ENCODE data around the gene PTK6. TPM values are rescaled to one million over a fixed set of nuclear protein-coding genes. Genes with fewer than 3 reads are reported as not detected.

Gene PTK6
- total and polyA plus RNA-seq, 2 of the 13 experiments (the other 11 are each of a cell fraction or from before 2014, with no cell fraction given), result 0.08 TPM; not detected in 1

- TF ChIP-seq MTF2 (CRISPR knock-in tag; IDR thresholded peaks at IDR 0.05; ENCODE audit: borderline replicate concordance) (peak; percentile 61; the same call in 1 of the 2 replicates), GABPB1 (CRISPR knock-in tag; IDR thresholded peaks at IDR 0.05) (peak; percentile 35; the same call in 1 of the 2 replicates), TBX2 (CRISPR knock-in tag; IDR thresholded peaks at IDR 0.05; ENCODE audit: borderline replicate concordance) (peak; percentile 14; the same call in 1 of the 2 replicates), HNF4A (CRISPR knock-in tag; IDR thresholded peaks at IDR 0.05) (0 out of 2 replicates have a peak, but pooled peaks have one; percentile 21), NR2F2 (IDR thresholded peaks at IDR 0.05; ENCODE audit: borderline replicate concordance, low read depth) (no peak), CCAR2 (optimal IDR thresholded peaks at IDR 0.05; ENCODE audit: low read depth, low read length) (no peak), ZNF780A (CRISPR knock-in tag; IDR thresholded peaks at IDR 0.05) (0 out of 2 replicates have a peak, but pooled peaks have one; percentile 59), ZNF749 (CRISPR knock-in tag; IDR thresholded peaks at IDR 0.05; ENCODE audit: borderline replicate concordance) (peak; percentile 35; the same call in 1 of the 2 replicates), ZNF883 (CRISPR knock-in tag; IDR thresholded peaks at IDR 0.05; ENCODE audit: not compliant biosample characterization) (no peak), ZSCAN5A (CRISPR knock-in tag; IDR thresholded peaks at IDR 0.05; ENCODE audit: borderline replicate concordance) (no peak)
- TF ChIP-seq, protein P1, sequence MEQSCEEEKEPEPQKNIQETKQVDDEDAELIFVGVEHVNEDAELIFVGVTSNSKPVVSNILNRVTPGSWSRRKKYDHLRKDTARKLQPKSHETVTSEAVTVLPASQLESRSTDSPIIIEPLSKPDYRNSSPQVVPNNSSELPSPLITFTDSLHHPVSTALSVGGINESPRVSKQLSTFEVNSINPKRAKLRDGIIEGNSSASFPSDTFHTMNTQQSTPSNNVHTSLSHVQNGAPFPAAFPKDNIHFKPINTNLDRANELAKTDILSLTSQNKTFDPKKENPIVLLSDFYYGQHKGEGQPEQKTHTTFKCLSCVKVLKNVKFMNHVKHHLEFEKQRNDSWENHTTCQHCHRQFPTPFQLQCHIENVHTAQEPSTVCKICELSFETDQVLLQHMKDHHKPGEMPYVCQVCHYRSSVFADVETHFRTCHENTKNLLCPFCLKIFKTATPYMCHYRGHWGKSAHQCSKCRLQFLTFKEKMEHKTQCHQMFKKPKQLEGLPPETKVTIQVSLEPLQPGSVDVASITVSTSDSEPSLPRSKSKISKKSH (CRISPR knock-in tag; IDR thresholded peaks at IDR 0.05; ENCODE audit: borderline replicate concordance), result 0 out of 2 replicates have a peak, but pooled peaks have one; percentile 14
- TF ChIP-seq, protein P2, sequence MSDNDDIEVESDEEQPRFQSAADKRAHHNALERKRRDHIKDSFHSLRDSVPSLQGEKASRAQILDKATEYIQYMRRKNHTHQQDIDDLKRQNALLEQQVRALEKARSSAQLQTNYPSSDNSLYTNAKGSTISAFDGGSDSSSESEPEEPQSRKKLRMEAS (IDR thresholded peaks at IDR 0.05), result peak; percentile 43; the same call in 1 of the 2 replicates
- TF ChIP-seq, protein P3, sequence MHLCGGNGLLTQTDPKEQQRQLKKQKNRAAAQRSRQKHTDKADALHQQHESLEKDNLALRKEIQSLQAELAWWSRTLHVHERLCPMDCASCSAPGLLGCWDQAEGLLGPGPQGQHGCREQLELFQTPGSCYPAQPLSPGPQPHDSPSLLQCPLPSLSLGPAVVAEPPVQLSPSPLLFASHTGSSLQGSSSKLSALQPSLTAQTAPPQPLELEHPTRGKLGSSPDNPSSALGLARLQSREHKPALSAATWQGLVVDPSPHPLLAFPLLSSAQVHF (CRISPR knock-in tag; IDR thresholded peaks at IDR 0.05), result peak; percentile 49; the same call in 1 of the 2 replicates
These were observed 46.8 kb downstream of the PTK6 start (continued) for GRCh38 chr20:63490416-63490815.

Measured in HepG2 (cell line).